Measurements from ENCODE around the gene PPAT.

PPAT gene

GRCh38 chr4:56375458-56375857 lies 60.0 kb downstream of the PPAT start:
- no peak for TF ChIP-seq POLR2AphosphoS5 (IDR thresholded peaks at IDR 0.05; ENCODE audit: low read depth, low read length)
- no peak for TF ChIP-seq FOXP2 (optimal IDR thresholded peaks at IDR 0.05; ENCODE audit: borderline replicate concordance, extremely low read depth, extremely low read length, insufficient read depth)
- no peak for TF ChIP-seq SIN3A (IDR thresholded peaks at IDR 0.05; ENCODE audit: borderline replicate concordance, insufficient read depth, low read length)
- TF ChIP-seq REST (IDR thresholded peaks at IDR 0.05; ENCODE audit: insufficient read depth in 1 of 2, low read depth in 2 of 2, low read length in 2 of 2): no peak
- no peak for TF ChIP-seq TAF1 (IDR thresholded peaks at IDR 0.05; ENCODE audit: borderline replicate concordance, insufficient read depth, low read length)

GRCh38 chr4:56374956-56375355 lies 60.5 kb downstream of the PPAT start:
- TF ChIP-seq POLR2AphosphoS5 (IDR thresholded peaks at IDR 0.05; ENCODE audit: low read depth, low read length) (no peak), FOXP2 (optimal IDR thresholded peaks at IDR 0.05; ENCODE audit: borderline replicate concordance, extremely low read depth, extremely low read length, insufficient read depth) (no peak), SIN3A (IDR thresholded peaks at IDR 0.05; ENCODE audit: borderline replicate concordance, insufficient read depth, low read length) (no peak), REST (IDR thresholded peaks at IDR 0.05; ENCODE audit: insufficient read depth in 1 of 2, low read depth in 2 of 2, low read length in 2 of 2) (no peak), TAF1 (IDR thresholded peaks at IDR 0.05; ENCODE audit: borderline replicate concordance, insufficient read depth, low read length) (no peak)

GRCh38 chr4:56372774-56373173 lies 62.6 kb downstream of the PPAT start:
- no peak for TF ChIP-seq TAF1 (IDR thresholded peaks at IDR 0.05; ENCODE audit: borderline replicate concordance, insufficient read depth, low read length)
- TF ChIP-seq SIN3A (IDR thresholded peaks at IDR 0.05; ENCODE audit: borderline replicate concordance, insufficient read depth, low read length): no peak
- TF ChIP-seq FOXP2 (optimal IDR thresholded peaks at IDR 0.05; ENCODE audit: borderline replicate concordance, extremely low read depth, extremely low read length, insufficient read depth): no peak
- TF ChIP-seq REST (IDR thresholded peaks at IDR 0.05; ENCODE audit: insufficient read depth in 1 of 2, low read depth in 2 of 2, low read length in 2 of 2): no peak
- TF ChIP-seq POLR2AphosphoS5 (IDR thresholded peaks at IDR 0.05; ENCODE audit: low read depth, low read length): no peak

GRCh38 chr4:56371426-56372220 lies 63.8 kb downstream of the PPAT start:
- TF ChIP-seq POLR2AphosphoS5 (IDR thresholded peaks at IDR 0.05; ENCODE audit: low read depth, low read length) (no peak), TAF1 (IDR thresholded peaks at IDR 0.05; ENCODE audit: borderline replicate concordance, insufficient read depth, low read length) (no peak), FOXP2 (optimal IDR thresholded peaks at IDR 0.05; ENCODE audit: borderline replicate concordance, extremely low read depth, extremely low read length, insufficient read depth) (no peak), REST (IDR thresholded peaks at IDR 0.05; ENCODE audit: insufficient read depth in 1 of 2, low read depth in 2 of 2, low read length in 2 of 2) (no peak), SIN3A (IDR thresholded peaks at IDR 0.05; ENCODE audit: borderline replicate concordance, insufficient read depth, low read length) (no peak)
